OCI-LY3 (cell line): ENCODE results near the gene ADAM10.

Source experiments
- H2AFZ ChIP-seq: fragments of 200-600, 300-600 bp; shearing (Covaris generic); 2 replicates; pipeline ENCODE4 v1.6.0; 2014; ENCODE audit warnings: antibody characterized with exemption, low read depth, low read length
- H3K27ac ChIP-seq: fragments of 200-600, 300-600 bp; sonication (generic); 2 replicates; pipeline ENCODE4 v1.5.1; 2014; ENCODE audit warnings: mild to moderate bottlenecking, low read length, moderate library complexity, mixed read lengths
- H3K27me3 ChIP-seq: fragments of 200-600, 300-600 bp; sonication (generic); 2 replicates; pipeline ENCODE4 v1.6.1; 2014; ENCODE audit warnings: low read depth, low read length, mixed read lengths
- H3K36me3 ChIP-seq: fragments of 200-600, 300-600 bp; sonication (generic); replicated peaks from 2 replicates; pipeline ENCODE3; 2014; ENCODE audit warnings: low read depth, low read length, mixed read lengths
- H3K4me1 ChIP-seq: fragments of 300-600, 200-600 bp; sonication (generic); 2 replicates; pipeline ENCODE4 v1.6.1; 2014; ENCODE audit warnings: low read length, mixed read lengths
- H3K4me2 ChIP-seq: fragments of 200-600, 300-600 bp; sonication (generic); 2 replicates; pipeline ENCODE4 v1.6.1; 2014; ENCODE audit warnings: low read length, mixed read lengths
- H3K4me3 ChIP-seq: fragments of 300-600, 200-600 bp; sonication (generic); 2 replicates; pipeline ENCODE4 v1.5.1; 2014; ENCODE audit warnings: antibody characterized with exemption, mild to moderate bottlenecking, low read length, moderate library complexity
- H3K79me2 ChIP-seq: fragments of 300-600, 200-600 bp; shearing (Covaris generic); 2 replicates; pipeline ENCODE4 v1.6.1; 2014; ENCODE audit warnings: mild to moderate bottlenecking, low read length, mixed read lengths
- H3K9ac ChIP-seq: fragments of 300-600, 200-600 bp; shearing (Covaris generic); 2 replicates; pipeline ENCODE4 v1.6.0; 2014; ENCODE audit warnings: mild to moderate bottlenecking, low read length, moderate library complexity
- H3K9me3 ChIP-seq: fragments of 200-600, 300-600 bp; shearing (Covaris generic); 2 replicates; pipeline ENCODE4 v1.6.1; 2014; ENCODE audit warnings: low read length, mixed read lengths; ENCODE audit not compliant: insufficient read depth
- H4K20me1 ChIP-seq: fragments of 200-600, 300-600 bp; sonication (generic); 2 replicates; pipeline ENCODE4 v1.6.1; 2016; ENCODE audit warnings: low read length, mixed read lengths; ENCODE audit not compliant: insufficient read depth
- EZH2phosphoT487 ChIP-seq: fragments of 200-600 bp; shearing (Covaris generic); IDR thresholded peaks from 2 replicates; pipeline ENCODE4 v1.6.1; 2018; ENCODE audit warnings: antibody characterized with exemption, mixed run types, low read depth
- TF ChIP-seq, protein P1 (sequence below): fragments of 200-600, 300-600 bp; sonication (generic); IDR thresholded peaks from 2 replicates; pipeline ENCODE4 v1.5.1; 2014; ENCODE audit warnings: antibody characterized with exemption, low read length, low read depth

The ADAM10 gene

DNA sequence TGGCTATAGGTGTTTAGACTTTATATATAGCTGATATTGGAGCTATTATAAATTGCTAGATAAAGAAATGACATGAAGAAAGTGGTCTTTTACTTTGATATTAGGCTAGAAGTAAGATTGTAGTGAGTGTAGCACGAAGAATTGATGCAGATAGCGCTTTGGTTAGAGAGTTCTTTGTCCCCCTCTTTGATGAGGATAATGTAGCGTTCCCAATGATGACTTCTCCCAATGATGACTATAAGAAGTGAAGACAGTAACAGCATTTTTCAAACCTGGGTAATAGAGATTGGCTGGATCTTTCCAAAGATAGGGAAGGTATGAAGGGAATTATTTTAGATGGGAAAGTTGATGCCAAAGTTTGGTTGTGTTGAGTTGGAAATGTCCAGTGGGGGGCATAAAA is 25.9 kb upstream of the ADAM10 start:
- H2AFZ ChIP-seq, result no peak overlapping the region
- no peaks in the 10 kb centered on the region for H3K79me2 ChIP-seq
- no peaks in the 10 kb centered on the region for H3K9me3 ChIP-seq
- no peaks in the 10 kb centered on the region for H3K27me3 ChIP-seq
- no peaks in the 10 kb centered on the region for H3K36me3 ChIP-seq
- peaks cover 21% of the 10 kb centered on the region for H3K4me1 ChIP-seq
- H3K4me2 ChIP-seq, result no peak overlapping the region
- H3K9ac ChIP-seq, result no peak overlapping the region
- no peak overlapping the region for H3K4me3 ChIP-seq
- H4K20me1 ChIP-seq, result no peaks in the 10 kb centered on the region
- no peak for TF ChIP-seq EZH2phosphoT487
- H3K27ac ChIP-seq, result no peak overlapping the region

DNA sequence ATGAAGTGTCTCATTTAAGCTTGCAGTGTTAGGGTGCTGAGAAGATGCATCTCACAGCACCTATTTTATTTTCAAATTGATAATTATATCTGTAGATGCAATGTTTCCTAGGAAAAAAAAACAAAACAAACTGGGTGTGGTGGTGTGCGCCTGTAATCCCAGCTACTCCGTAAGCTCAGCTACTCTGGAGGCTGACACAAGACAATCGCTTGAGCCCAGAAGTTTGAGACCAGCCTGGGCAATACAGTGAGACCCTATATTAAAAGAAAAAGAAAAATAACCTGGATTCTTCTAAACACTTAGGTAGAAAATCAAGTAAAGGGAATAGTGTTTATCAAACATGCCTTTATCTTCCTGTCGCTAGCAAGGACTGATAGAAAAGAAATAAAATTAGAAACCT is 23.5 kb upstream of the ADAM10 start:
- Histone ChIP-seq H3K9me3 (no peaks in the 10 kb centered on the region), H3K4me3 (peak overlapping the region; percentile 80), H3K79me2 (no peaks in the 10 kb centered on the region), H3K4me2 (peak overlapping the region; percentile 92), H3K9ac (no peak overlapping the region), H2AFZ (no peak overlapping the region), H3K27me3 (no peaks in the 10 kb centered on the region), H4K20me1 (no peaks in the 10 kb centered on the region), H3K27ac (no peak overlapping the region), H3K36me3 (no peaks in the 10 kb centered on the region), H3K4me1 (peaks cover 26% of the 10 kb centered on the region)
- TF ChIP-seq, protein P1, sequence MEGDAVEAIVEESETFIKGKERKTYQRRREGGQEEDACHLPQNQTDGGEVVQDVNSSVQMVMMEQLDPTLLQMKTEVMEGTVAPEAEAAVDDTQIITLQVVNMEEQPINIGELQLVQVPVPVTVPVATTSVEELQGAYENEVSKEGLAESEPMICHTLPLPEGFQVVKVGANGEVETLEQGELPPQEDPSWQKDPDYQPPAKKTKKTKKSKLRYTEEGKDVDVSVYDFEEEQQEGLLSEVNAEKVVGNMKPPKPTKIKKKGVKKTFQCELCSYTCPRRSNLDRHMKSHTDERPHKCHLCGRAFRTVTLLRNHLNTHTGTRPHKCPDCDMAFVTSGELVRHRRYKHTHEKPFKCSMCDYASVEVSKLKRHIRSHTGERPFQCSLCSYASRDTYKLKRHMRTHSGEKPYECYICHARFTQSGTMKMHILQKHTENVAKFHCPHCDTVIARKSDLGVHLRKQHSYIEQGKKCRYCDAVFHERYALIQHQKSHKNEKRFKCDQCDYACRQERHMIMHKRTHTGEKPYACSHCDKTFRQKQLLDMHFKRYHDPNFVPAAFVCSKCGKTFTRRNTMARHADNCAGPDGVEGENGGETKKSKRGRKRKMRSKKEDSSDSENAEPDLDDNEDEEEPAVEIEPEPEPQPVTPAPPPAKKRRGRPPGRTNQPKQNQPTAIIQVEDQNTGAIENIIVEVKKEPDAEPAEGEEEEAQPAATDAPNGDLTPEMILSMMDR, result no peak
- no peak for TF ChIP-seq EZH2phosphoT487

DNA sequence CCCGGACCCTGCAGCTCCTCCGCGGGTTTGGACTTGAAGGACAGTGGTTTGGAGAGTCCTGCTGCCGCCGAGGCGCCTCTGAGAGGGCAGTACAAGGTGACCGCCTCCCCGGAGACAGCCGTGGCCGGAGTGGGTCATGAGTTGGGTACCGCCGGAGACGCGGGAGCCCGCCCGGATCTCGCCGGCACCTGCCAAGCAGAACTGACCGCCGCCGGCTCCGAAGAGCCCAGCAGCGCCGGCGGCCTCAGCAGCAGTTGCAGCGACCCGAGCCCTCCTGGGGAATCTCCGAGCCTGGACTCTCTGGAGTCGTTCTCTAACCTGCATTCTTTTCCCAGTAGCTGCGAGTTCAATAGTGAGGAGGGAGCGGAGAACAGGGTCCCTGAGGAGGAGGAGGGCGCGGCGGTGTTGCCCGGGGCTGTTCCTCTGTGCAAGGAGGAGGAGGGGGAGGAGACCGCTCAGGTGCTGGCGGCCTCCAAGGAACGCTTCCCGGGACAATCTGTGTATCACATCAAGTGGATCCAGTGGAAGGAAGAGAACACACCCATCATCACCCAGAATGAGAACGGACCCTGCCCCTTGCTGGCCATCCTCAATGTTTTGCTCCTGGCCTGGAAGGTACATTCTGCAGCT is 22.2 kb upstream of the ADAM10 start:
- Histone ChIP-seq H2AFZ (peak overlapping the region; percentile 93), H3K4me1 (peaks cover 19% of the 10 kb centered on the region), H3K9me3 (no peaks in the 10 kb centered on the region), H4K20me1 (no peaks in the 10 kb centered on the region), H3K36me3 (no peaks in the 10 kb centered on the region), H3K9ac (peak overlapping the region; percentile 84), H3K27ac (peak overlapping the region; percentile 53), H3K27me3 (no peaks in the 10 kb centered on the region), H3K4me3 (peak overlapping the region; percentile 80), H3K4me2 (peak overlapping the region; percentile 92), H3K79me2 (no peaks in the 10 kb centered on the region)
- TF ChIP-seq, protein P1, result no peak
- TF ChIP-seq EZH2phosphoT487, result no peak

DNA sequence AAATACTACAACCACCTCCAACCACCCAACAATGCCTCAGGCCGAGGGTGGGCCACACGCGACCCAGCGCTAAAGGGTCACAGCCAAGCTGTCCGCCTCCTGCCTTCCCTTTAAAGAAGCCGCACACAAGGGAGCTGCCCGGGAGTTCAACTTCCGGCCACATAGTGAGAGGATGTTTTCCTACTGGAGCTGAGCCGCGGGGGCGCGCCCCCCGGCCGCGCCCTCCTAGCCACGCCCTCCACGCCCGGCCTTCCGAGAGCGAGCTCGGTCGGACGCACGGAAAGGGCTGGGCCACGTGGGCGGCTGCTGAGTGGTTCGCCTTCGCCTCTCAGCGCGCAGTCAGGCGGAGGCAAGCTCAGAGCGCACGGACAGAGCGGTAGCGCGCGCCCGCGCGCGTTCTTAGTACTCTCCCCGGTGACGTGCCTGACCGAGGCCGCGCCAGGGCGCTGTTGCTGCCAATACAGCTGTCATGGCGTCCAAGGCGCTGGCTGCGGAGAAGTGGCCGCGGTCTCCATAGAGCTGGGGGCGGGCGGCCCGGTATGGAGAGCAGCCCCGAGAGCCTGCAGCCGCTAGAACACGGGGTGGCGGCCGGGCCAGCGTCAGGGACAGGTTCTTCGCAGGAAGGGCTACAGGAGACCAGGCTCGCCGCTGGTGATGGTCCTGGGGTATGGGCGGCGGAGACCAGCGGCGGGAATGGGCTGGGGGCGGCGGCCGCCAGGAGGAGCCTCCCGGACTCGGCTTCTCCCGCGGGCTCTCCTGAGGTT is 21.5 kb upstream of the ADAM10 start, which contains the start of gene MINDY2:
MINDY2 (plus strand) TSS at position 446 of the 764 bp plus-strand sequence; CDS start at position 540, 94 bp downstream.
- H3K4me1 ChIP-seq, result peaks cover 13% of the 10 kb centered on the region
- peak within 1 kb of the TSS; percentile 84 for H3K9ac ChIP-seq
- no peaks in the 10 kb centered on the region for H3K79me2 ChIP-seq
- TF ChIP-seq, protein P1, result peak; percentile 24; the same call in 1 of the 2 replicates
- no peak for TF ChIP-seq EZH2phosphoT487
- H3K27me3 ChIP-seq, result no peaks in the 10 kb centered on the region
- peak within 1 kb of the TSS; percentile 92 for H3K4me2 ChIP-seq
- no peaks in the 10 kb centered on the region for H3K9me3 ChIP-seq
- peak within 1 kb of the TSS; percentile 53 for H3K27ac ChIP-seq
- H4K20me1 ChIP-seq, result no peaks in the 10 kb centered on the region
- peak within 1 kb of the TSS; percentile 96 for H2AFZ ChIP-seq
- H3K36me3 ChIP-seq, result no peaks in the 10 kb centered on the region
- peak within 1 kb of the TSS; percentile 80 for H3K4me3 ChIP-seq
